HG02885 (cell line): ENCODE measurements around the gene TSPAN9.

Source experiments
- ATAC-seq: cut with Tn5 transposase; IDR thresholded peaks from one replicate; pipeline ENCODE4 v1.9.1; 2021; ENCODE audit warnings: mild to moderate bottlenecking; ENCODE audit not compliant: unreplicated experiment, poor library complexity

The TSPAN9 gene

DNA sequence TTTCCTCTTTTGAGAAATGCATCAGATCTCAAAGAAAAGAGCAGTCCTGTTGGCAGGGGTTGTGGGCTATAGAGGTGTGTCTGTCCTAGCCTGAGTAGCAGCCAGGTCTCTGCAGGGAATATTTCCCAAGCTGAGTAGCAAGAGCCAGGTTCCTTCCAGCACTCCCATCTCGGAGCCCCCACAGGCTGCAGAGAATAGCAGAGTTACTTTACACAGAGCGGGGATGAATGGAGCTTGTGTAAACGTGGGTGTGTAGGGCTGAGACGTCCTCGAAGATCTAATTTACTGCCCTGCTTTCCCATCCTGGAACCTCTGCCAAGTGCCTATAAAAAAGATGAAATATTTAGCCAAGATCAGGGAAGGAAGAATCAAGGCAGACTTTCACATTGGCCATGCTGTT is 156.6 kb downstream of the TSPAN9 start:
- no peak for ATAC-seq

- no peak for ATAC-seq
Measured at GRCh38 chr12:3236345-3237187, 159.4 kb downstream of the TSPAN9 start.

DNA sequence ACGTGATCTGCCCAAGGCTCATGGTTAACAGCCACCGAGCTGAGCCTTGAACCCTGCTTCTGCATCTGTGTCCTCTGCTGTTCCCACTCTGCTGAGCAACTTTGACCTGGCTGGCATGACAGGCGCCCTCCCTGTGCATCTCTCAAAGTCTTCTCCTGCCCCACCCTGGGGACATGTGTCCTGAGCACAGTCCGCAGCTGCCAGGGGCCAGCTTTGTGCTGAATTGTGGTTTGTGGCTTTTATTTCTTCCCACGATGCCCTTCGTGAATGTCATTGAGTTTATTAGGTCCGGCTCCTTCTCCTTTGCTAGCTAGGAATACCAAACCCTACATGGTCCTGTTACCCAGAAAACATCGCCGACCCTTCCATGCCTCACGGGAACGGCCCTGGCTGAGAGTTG is 161.0 kb downstream of the TSPAN9 start:
- no peak for ATAC-seq

DNA sequence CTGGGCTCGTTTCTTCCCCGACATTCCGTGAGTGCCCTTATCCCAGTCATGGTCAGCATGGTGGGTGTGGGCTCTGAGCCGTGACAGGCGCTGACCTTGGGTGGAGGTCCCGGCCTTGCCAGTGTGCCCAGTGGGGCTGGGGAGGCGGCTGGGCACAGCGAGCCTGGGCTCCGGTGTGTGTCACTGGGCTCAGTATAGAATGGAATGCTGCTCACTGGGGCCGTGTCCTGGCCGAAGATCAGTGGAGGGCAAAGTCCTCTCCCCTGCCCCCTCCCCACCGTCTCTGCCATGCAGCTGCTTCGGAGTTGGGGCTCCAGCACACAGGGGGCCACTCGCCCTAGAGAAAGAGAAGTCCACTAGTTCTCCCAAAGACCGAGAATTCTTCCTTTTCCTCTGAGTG is 164.4 kb downstream of the TSPAN9 start:
- ATAC-seq = no peak

GRCh38 chr12:3242199-3242863 is 165.2 kb downstream of the TSPAN9 start:
- ATAC-seq = no peak

GRCh38 chr12:3243376-3244084 is 166.4 kb downstream of the TSPAN9 start:
- ATAC-seq = no peak

DNA sequence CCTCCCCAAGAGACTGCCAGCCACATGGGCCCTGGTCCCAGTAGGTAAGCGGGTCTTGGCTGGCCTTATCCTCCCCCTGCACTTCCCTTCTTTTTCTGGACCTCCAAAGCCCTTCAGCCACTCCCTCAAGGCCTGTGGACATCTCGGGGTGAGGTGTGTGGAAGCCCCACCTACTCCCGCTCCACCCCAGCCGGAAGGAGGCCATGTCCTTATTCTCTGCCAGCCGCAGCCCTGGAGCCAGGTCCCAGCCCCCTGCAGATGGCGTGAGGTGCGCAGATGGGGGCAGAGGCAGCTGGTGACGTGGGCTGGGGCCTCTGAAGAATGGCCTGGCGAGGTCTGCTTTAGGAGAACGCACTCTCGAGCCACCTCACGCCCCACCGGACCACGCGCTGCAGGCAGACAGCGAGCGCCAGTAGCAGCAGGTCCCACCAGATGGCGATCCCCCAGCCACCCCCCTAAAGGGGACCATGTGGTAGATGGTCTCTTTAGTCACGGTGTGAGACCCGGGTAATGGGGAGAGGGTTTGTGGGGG is 167.1 kb downstream of the TSPAN9 start:
- no peak for ATAC-seq

DNA sequence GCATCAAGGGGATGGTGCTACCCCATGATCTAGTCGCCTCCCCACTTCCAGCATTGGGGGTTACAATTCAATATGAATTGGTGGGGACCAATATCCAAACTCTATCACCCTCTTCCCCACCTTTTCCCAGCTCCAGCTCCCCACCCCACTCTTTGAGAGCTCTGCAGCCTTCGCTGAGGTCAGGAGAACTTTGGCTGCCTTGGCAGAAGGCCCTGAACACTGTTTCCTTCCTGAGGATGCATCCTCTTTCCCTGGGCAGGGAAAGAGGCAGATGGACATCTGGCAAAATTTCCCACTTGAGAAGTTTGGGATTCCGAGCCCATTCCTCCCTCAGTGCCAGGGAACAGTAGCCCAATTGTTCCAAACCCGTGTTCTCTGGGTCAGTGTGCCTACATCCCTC is 169.1 kb downstream of the TSPAN9 start:
- ATAC-seq = no peak

GRCh38 chr12:3247077-3247476 is 169.9 kb downstream of the TSPAN9 start:
- ATAC-seq = no peak

- ATAC-seq = no peak
Measured at GRCh38 chr12:3247629-3248161, 170.5 kb downstream of the TSPAN9 start.

DNA sequence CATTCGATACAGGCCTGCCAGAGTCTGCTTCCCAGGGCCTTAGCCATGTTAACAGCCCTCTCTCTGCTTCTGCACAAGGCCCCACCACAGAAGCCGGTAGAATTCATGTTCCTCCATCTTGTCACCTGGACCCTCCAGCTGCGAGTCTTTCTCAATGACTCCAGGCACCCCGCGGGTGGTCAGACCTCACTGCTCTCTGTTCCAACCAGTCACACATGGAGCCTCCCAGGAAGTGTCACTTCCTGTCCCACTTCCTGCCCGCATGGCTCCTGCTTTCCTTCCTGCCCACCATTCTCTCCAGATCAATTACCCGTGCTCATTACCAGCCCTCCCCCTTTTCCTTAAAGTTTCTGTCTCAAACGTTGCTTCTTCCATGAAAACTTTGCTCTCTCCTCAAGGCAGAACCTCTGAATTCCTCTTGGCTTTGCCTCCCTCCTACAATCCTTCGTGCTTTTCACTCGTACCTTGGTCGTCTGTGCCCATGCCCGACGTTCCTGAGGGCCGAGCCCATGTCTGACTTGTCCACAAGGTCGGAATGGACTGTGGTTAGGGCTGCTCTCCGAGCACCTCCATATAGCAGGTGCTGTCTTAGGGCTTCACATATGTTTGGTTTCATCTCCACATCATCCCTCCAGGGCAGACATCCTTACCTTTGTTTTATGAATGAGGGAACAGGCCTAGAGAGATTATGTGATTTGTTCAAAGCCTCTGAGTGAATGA is 172.1 kb downstream of the TSPAN9 start:
- ATAC-seq = no peak

DNA sequence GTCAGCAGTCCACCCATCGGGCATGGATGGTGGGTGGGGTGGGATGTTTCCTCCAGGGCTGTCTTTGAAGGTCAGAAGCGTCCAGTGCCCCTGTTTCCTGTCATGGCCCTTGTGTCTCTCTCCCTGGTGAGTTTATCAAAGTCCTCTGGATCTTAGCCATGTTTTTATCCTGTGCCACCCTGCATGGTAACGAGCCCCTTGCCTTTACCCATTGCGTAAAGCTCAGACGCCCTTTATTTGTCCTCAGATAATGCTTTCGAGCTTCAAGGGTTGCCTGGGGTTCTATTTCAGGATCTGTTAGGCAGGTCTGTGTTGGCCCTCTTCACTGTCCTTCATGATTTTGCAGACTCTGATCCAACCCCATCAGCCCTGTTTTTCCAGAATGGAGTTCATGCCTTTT is 172.9 kb downstream of the TSPAN9 start:
- no peak for ATAC-seq

DNA sequence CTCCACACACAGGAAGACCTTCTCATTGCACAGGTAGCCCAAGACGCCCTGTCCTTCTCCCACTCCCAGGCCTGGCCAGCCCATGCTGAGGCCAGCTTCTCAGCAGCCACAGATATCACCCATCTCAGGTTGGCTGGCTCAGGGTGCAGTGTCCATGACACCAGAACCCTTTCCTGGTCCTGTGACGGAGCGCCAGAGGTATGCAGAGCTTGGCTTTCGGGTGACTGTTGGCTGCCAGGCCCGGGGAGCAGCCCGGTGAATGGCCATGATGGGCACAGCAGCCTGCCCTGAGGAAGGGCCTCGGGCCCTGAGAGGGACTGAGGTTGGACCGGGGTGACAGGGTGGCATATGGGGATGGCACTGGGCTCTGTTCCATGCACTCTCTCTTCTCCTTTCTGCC is 173.4 kb downstream of the TSPAN9 start:
- ATAC-seq = no peak

- ATAC-seq = no peak
Measured at GRCh38 chr12:3251067-3251466, 173.9 kb downstream of the TSPAN9 start.

- ATAC-seq = no peak
Measured at GRCh38 chr12:3251691-3252090, 174.5 kb downstream of the TSPAN9 start.

- ATAC-seq = no peak
Measured at GRCh38 chr12:3252450-3252891, 175.3 kb downstream of the TSPAN9 start.

DNA sequence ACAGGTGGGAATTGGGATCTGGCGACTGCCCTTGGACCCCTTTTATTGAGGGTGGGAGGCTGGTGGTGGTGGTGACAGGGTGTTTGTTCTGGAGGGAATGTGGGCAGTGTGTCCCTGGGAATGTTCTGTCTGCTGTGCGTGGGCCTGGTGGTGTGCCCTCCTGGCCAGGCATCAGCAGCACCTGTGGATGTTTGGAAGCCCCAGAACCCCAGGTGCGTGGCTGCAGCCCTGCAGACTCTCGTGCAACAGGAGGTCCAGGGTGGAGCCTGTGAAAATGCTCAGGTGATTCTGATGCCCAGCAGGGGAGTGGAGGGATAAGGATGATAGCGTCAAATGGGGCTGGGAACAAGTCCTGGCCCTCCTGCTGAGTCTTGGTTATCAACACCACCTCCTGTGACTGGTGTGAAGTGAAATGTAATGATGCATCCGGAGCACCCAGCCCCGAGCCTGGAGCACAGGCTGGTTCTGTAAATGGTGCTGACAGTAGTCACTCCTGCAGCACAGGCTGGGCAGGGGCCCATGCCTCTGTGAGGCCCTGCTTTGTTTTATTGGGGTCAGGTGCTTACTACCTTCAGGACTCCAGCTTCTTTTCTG is 176.6 kb downstream of the TSPAN9 start:
- no peak for ATAC-seq

DNA sequence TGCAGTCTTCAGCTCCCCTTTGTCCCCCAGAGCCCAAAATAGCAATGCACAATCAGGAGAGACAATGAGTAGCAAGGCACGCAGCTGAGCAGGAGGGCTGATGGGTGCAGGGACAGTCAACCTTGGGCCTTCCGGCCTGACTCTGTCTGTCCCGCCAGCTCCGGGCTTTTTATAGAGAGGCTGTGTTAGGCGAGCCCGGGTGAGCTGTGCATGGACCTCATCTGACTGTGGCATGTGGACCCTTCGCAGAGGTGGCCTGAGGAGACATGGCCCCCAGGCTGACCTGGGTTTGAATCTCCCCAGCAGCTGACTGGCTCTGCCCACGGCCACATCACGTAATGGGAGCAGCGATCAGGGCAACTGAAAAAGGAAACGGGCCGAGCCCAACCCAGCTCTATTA is 177.9 kb downstream of the TSPAN9 start:
- ATAC-seq = no peak

DNA sequence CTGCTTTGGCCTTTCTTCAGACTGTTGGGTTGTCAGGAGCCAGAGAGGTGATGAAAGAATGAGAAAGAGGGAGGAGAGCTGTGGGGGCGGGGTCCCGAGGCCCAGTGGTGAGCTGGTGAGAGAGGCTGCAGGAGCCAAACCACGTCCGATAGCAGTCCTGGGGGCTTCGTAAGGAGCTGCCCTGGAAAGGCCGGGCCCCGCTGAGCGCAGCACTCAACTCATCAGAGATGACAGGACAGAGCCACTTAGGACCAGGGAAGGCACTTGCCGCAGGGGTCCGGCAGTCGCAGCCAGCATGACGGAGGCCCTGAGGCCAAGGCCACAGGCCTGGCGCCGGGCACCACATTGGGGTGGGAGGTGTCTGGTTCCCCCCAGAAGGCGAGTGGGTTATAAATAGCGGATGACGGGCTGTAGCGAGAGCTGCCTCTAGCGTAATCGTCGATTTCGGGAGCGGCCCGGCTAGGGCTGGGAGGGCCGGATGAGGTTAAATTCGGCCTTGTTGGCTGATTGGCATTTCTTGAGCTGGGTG is 179.0 kb downstream of the TSPAN9 start:
- no peak for ATAC-seq
